ENCODE results near the gene PSAPL1.

DNA sequence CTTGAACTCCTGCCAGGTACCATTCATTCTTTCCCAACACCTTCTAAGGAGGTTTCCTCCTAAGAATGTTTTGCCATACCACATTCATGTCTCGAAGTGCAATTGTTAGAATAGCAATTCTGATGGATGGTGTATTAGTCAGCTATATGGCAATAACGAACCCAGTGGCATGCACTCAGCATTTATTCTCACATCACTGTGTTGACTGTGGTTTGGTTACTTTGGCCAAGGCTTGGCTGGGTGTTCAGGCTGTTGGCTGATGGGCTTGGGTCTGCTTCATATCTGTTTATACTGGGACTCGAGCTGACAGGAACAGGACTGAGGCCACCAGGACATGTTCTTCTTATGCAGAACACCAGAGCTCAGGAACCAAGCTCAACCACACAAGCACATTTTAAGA is 31.7 kb downstream of the PSAPL1 start:
- TF ChIP-seq RAD21 (conservative IDR thresholded peaks at IDR 0.05) (no peak), MXI1 (conservative IDR thresholded peaks at IDR 0.05; ENCODE audit: poor library complexity, severe bottlenecking) (no peak), POLR2AphosphoS5 (IDR thresholded peaks at IDR 0.05) (no peak), EP300 (conservative IDR thresholded peaks at IDR 0.05; ENCODE audit: poor library complexity, severe bottlenecking) (no peak)
- TF ChIP-seq, protein P1, sequence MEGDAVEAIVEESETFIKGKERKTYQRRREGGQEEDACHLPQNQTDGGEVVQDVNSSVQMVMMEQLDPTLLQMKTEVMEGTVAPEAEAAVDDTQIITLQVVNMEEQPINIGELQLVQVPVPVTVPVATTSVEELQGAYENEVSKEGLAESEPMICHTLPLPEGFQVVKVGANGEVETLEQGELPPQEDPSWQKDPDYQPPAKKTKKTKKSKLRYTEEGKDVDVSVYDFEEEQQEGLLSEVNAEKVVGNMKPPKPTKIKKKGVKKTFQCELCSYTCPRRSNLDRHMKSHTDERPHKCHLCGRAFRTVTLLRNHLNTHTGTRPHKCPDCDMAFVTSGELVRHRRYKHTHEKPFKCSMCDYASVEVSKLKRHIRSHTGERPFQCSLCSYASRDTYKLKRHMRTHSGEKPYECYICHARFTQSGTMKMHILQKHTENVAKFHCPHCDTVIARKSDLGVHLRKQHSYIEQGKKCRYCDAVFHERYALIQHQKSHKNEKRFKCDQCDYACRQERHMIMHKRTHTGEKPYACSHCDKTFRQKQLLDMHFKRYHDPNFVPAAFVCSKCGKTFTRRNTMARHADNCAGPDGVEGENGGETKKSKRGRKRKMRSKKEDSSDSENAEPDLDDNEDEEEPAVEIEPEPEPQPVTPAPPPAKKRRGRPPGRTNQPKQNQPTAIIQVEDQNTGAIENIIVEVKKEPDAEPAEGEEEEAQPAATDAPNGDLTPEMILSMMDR (IDR thresholded peaks at IDR 0.05; ENCODE audit: poor library complexity, severe bottlenecking), result no peak
